ENCODE measurements around the gene IL1RL2.

DNA sequence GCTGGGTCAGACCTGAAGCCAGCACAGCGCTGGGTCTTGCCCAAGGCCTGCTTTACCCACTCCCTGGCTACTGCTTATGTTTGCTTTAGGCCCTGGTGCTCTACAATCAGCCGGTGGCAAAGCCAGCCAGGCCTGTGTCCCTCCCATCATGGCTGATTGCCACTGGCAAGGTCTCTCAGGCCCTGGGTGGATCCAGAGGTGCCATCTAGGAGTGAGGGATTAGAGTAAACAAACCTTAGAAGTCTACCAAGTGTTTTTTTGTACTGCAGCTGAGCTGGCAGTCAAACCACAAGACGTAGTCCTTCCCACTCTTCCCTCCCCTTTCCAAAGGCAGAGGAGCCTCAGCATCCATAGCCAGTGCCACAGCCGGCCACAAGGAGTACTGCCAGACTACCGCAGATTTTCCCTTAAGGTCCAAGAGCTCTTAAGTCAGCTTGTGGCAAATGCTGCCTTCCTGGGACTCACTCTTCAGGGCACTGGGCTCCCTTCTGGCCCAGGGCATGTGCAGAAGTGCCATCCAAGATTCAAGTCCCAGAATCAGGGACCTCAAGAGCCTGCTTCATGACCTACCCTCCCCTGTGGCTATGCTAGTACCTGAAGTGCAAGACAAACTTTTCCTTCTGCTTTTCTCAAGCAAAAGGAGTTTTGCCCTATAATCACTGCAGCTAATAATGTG, 20.0 kb downstream of the IL1RL2 start:
- TF ChIP-seq, protein P1, sequence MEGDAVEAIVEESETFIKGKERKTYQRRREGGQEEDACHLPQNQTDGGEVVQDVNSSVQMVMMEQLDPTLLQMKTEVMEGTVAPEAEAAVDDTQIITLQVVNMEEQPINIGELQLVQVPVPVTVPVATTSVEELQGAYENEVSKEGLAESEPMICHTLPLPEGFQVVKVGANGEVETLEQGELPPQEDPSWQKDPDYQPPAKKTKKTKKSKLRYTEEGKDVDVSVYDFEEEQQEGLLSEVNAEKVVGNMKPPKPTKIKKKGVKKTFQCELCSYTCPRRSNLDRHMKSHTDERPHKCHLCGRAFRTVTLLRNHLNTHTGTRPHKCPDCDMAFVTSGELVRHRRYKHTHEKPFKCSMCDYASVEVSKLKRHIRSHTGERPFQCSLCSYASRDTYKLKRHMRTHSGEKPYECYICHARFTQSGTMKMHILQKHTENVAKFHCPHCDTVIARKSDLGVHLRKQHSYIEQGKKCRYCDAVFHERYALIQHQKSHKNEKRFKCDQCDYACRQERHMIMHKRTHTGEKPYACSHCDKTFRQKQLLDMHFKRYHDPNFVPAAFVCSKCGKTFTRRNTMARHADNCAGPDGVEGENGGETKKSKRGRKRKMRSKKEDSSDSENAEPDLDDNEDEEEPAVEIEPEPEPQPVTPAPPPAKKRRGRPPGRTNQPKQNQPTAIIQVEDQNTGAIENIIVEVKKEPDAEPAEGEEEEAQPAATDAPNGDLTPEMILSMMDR (IDR thresholded peaks at IDR 0.05): no peak
- no peak for TF ChIP-seq POLR2AphosphoS5 (IDR thresholded peaks at IDR 0.05; ENCODE audit: insufficient read depth in 1 of 2, low read depth in 1 of 2)
